Activated CD4-positive, CD25-positive, alpha-beta regulatory T cell treated with anti-CD3 and anti-CD28 coated beads, Interleukin-2, amount 50 U/mL, for 16 hours (primary cell): ENCODE data around the gene ANKRD17.
"Not testable (repeated sequence)": the region's sequence is repeated elsewhere in the genome, so short reads cannot be mapped to it uniquely, and the experiment has no call there.

Source experiments
- DNase-seq: peaks from one replicate; pipeline ENCODE4 v3.0.0-alpha.2; 2020; ENCODE audit warnings: low read depth, low spot score

Gene ANKRD17

GRCh38 chr4:73258686-73259570 lies at the start of gene ANKRD17:
TSS of gene ANKRD17 (minus strand) at chr4:73258798. CDS start at chr4:73258668, 130 bp downstream.
- peak; percentile 80 for DNase-seq

GRCh38 chr4:73308286-73308685 lies 49.7 kb upstream of the ANKRD17 start:
- no peak for DNase-seq

- DNase-seq = no peak
Measured at GRCh38 chr4:73303711-73304110, 45.1 kb upstream of the ANKRD17 start.

- DNase-seq = no peak
Measured at GRCh38 chr4:73299548-73300280, 41.1 kb upstream of the ANKRD17 start.

GRCh38 chr4:73292661-73293060 lies 34.1 kb upstream of the ANKRD17 start:
- not testable (repeated sequence) for DNase-seq

- no peak for DNase-seq
Measured at GRCh38 chr4:73281982-73282381, 23.4 kb upstream of the ANKRD17 start.

GRCh38 chr4:73281396-73281795 lies 22.8 kb upstream of the ANKRD17 start:
- DNase-seq = no peak

- DNase-seq = no peak
Measured at GRCh38 chr4:73277201-73277600, 18.6 kb upstream of the ANKRD17 start.

GRCh38 chr4:73275318-73275654 lies 16.7 kb upstream of the ANKRD17 start:
- DNase-seq = no peak

- DNase-seq = no peak
Measured at GRCh38 chr4:73272816-73273215, 14.2 kb upstream of the ANKRD17 start.

- no peak for DNase-seq
Measured at GRCh38 chr4:73267050-73267449, 8.5 kb upstream of the ANKRD17 start.

GRCh38 chr4:73259571-73260090 lies 1.0 kb upstream of the ANKRD17 start:
- peak; percentile 2 for DNase-seq

GRCh38 chr4:73258436-73258685 lies 237 bp downstream of the ANKRD17 start:
- no peak for DNase-seq

- peak; percentile 2 for DNase-seq
Measured at GRCh38 chr4:73257651-73258435, 755 bp downstream of the ANKRD17 start.

- peak; percentile 36 for DNase-seq
Measured at GRCh38 chr4:73257234-73257633, 1.4 kb downstream of the ANKRD17 start.

- not testable (repeated sequence) for DNase-seq
Measured at GRCh38 chr4:73255847-73256246, 2.8 kb downstream of the ANKRD17 start.

- DNase-seq = no peak
Measured at GRCh38 chr4:73252001-73252400, 6.6 kb downstream of the ANKRD17 start.

- no peak for DNase-seq
Measured at GRCh38 chr4:73251384-73251783, 7.2 kb downstream of the ANKRD17 start.

- DNase-seq = no peak
Measured at GRCh38 chr4:73250642-73251041, 8.0 kb downstream of the ANKRD17 start.

- DNase-seq = no peak
Measured at GRCh38 chr4:73248821-73249220, 9.8 kb downstream of the ANKRD17 start.

GRCh38 chr4:73248416-73248815 lies 10.2 kb downstream of the ANKRD17 start:
- DNase-seq = no peak

GRCh38 chr4:73247100-73247499 lies 11.5 kb downstream of the ANKRD17 start:
- DNase-seq = no peak
